ENCODE results near the gene SBNO2.

DNA sequence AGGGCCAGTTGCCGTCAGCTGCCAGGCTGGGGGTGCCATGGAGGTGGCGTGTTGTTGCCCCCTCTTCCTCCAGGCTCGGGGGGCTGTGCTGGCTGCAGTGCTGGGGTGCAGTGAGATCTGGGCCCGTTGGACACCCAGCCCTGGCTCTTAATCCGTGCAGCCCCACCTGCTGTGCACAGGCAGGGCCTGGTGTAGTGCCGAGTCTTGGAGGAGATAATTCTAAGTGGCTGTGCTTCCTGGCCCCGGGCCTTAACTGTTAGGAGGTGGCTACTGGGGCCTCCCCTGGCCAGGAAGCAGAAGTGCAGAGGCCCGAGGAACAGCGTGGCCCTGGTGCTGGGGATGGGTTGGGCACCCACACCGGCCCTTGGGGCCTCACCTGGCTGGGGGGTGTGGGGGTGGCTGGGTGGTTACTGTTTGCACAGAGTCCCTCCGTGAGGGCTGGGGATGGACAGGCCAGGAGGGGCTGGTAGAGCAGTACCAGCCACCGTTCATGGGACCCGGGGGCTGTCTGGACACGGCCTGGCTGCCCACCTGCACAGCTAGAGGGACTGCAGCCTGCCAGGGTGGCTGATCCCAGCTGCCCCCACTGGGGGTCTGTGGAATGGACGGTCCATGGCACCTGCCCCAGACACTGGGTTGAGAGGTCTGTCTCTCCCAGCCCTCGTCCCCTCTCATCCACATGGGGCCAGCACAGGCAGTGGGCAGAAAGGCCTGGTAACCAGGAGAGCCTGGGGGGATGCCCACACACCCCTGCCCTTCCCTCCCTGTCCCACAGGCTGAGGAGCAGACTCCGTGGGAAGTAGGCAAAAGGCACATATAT is 67.0 kb downstream of the SBNO2 start:
- TF ChIP-seq POLR2AphosphoS5 (IDR thresholded peaks at IDR 0.05; ENCODE audit: low read depth, low read length): no peak
- no peak for TF ChIP-seq FOXP2 (optimal IDR thresholded peaks at IDR 0.05; ENCODE audit: borderline replicate concordance, extremely low read depth, extremely low read length, insufficient read depth)
- 0 out of 2 replicates have a peak, but pooled peaks have one; percentile 21 for TF ChIP-seq SIN3A (IDR thresholded peaks at IDR 0.05; ENCODE audit: borderline replicate concordance, insufficient read depth, low read length)
